SHP77 treated with DMSO at 0.1 percent for 48 hours (cell line): ENCODE data around the gene TSPAN3.

Source experiments
- DNase-seq: peaks from one replicate; lab custom pipeline; 2025; lab: John Stamatoyannopoulos, UW

The TSPAN3 gene

DNA sequence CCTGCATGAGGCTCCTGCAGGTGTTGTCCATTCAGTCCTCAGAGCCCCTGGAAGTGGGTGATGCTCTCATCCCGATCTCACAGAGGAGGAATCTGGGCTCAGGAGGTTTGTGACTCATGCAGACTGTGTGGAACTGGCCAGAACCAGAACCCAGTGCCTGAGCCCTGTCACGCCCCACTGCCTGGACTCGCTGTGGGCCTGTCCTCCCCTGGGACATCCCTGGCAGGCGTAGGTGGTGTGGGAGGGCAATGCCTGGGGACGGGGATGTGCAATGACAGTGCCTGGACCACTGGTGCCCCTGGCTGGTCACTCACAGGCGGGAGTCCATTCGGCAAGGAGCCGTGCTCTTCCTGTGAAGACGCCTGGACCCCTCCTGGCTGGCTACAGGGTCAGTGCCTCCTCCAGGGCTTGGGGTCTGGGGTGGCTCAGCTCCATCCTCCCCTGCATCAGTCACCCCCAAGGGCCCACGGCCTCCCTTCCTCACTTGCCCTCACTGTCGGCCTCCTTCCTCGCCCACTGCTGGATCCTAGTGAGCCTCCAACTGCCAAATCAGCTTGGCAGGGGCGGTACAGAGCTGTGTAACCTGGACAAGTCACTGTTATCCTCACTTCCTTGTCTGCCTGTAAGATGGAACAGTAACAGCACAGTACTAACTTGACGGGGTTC lies 61.1 kb downstream of the TSPAN3 start:
- no peak for DNase-seq

DNA sequence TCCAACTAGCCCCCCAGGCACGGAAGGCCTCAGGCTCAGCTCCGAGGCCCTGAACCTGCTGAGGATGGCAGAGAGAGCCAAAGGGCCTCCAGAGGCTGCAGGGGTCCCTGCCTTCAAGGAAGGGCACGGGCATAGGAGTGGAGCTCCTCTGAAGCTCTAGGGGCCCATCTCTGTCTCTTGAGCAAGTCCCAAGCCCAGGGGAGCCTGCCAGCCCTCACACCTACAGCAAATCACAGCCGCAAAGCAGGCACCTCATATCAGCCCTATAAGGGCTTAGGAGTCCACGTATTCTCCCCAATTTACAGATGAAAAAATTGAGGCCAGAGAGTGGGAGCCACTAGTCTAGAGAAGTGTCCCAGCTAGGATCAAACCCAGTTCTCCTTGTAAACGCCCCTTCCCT lies 61.7 kb downstream of the TSPAN3 start:
- no peak for DNase-seq

DNA sequence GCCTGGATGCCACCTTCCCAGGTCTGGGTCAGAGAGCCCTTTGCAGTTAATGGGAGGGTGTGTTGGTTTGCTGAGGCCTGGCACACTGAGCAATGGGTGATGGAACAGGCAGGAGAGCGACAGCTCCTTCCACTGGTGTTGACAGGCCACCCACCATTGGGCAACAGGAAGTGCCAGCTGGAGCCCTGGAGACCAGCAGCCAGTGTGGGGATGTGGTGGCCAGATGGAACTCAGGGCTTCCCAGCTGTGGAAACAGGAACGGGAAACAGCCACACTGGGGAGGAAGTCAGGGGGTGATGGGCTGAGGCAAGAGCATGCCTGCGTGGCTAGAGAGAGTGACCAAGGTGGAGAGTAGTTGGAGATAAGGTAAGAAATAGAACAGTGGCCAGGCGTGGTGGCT lies 66.7 kb downstream of the TSPAN3 start:
- no peak for DNase-seq

DNA sequence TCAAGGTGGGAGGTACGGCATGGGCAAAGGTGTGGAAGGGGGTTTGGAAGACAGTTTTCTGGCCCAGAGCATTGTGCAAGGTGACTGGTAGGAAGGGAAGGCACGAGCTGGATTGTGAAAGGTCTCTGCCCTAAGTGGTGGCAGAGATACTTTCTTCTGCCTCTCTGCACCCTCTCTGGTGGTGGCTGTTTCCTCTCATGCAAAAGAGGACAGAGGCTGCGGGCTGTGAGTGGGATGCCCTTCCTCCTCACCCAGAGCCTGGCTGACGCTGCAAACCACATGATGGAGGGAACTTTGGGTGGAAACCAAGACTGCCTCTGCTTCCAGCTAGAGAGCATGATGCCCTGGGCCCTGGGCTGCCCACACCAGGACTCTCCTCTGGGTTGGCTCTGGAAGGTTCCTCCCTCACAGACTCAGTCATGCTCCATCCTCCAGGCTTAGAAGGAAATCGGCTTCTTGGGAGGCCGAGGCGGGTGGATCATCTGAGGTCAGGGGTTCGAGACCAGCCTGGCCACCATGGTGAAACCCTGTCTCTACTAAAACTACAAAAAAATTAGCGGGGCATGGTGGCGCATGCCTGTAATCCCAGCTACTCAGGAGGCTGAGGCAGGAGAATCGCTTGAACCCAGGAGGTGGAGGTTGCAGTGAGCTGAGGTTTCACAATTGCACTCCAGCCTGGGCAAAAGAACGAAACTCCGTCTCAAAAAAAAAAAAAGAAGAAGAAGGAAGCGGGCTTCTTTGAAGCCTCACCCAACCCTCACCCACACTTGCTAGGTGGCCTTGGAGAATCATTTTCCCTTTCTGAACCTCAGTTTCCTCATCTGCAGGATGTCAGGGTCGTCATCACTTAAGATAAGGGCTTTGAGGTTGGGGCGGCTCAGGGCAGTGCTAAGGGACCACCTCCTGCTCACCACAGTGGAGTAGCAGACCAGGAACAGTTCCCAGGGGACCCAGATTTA lies 67.7 kb downstream of the TSPAN3 start:
- DNase-seq, result no peak

DNA sequence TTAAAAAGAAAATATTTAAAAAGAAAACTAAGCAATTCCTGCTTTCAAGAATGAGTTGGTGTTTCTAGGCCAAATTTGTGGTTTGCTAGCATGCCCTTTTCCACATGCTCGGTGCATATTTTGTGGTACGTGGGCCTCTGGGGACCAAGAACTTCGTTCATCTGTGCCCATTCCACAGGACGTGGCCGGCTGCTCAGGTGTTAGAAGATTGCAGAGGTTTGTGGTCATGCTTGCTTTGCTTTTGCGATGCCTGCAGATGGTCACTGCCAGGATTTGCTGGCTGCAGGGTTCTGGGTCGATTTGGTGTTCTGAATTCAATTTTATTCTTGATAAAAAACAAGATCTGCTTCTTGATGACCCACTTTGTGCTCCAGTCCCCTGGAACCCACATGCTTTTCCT lies 68.5 kb downstream of the TSPAN3 start:
- DNase-seq, result no peak

DNA sequence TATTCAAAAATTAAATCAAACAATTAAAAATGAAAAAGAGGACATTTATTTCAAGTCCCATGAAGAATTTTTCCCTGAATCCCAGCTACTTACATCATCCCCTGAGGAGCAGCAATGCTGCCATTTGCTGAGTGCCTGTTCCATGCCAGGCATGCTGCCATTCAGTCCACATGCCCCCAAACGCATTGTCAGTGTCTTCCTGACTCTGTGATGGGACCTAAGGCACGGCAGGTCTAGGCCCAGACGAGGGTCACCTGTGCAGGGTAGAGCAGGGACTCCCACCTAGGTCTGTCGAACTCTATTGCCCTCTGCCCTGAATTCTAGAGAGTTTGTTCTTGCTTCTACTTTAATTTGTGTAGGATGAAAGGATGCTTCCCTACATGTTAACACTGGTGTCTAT lies 68.9 kb downstream of the TSPAN3 start:
- no peak for DNase-seq

DNA sequence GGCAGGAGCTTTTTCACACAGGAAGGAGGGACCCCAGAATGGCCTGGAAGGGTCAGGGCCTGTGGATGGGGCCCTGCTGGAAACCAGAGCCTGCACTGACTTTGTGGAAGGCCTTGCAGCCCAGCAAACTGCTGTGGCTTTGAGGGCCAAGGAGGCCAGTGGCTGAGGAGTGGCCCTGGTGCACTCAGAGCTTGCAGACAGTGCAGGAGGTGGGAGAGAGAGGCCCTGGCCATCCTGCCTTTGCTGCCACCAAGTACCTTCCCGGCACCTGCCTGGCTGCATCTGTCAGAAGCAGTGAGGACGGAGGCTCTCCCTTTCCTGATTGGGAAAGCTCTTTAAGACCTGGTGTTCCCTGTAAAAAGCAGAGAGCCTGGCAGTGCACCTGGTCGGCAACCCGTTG lies 69.6 kb downstream of the TSPAN3 start:
- DNase-seq, result no peak

DNA sequence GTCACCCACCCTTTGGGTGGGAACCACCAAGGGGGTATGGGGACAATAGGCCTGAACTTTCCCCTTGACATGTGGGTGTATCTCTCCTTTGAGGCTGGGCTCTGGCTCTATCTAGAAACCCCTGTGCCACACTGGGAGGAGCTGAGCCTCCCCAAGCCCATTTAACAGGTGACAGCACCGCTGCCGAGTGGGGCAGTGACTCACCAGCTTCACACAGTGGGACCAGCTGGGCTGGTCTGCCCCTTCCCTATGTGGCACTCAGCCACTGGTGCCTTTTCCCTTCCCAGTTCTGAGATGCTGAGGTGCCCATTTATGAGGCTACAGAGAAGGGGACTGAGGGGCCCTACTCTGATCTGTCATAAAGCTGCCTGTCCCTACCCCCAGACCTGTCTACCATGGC lies 70.9 kb downstream of the TSPAN3 start:
- DNase-seq, result no peak

DNA sequence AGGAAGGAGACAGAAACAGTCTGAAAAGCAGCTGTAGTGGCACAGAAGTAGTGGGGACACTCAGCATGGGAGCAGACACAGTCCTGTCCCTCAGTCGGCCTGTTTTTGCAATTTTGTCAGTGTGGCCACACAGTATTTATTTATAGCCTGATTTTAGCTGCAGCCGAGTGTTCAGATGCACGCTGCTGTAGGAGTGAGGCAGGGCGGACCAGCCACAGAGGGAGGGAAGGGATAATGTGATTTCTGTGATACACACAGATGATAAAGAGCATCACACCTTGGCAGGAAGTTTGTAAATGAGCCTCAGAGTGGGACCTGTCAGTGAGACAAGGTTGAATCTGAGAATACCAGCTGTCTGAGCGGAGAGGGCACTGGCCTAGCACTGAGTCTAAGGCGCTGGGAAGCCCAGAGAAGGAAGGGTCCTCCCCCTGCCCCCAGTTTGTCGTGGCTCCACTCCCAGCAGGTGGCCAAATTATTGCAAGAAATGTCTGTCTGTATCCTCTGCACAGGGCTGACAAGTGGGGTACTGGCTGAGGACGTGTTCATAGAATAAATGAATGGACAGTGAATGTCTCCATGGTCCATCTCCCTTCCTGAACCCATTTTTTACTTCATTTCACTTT lies 72.1 kb downstream of the TSPAN3 start:
- DNase-seq, result no peak

DNA sequence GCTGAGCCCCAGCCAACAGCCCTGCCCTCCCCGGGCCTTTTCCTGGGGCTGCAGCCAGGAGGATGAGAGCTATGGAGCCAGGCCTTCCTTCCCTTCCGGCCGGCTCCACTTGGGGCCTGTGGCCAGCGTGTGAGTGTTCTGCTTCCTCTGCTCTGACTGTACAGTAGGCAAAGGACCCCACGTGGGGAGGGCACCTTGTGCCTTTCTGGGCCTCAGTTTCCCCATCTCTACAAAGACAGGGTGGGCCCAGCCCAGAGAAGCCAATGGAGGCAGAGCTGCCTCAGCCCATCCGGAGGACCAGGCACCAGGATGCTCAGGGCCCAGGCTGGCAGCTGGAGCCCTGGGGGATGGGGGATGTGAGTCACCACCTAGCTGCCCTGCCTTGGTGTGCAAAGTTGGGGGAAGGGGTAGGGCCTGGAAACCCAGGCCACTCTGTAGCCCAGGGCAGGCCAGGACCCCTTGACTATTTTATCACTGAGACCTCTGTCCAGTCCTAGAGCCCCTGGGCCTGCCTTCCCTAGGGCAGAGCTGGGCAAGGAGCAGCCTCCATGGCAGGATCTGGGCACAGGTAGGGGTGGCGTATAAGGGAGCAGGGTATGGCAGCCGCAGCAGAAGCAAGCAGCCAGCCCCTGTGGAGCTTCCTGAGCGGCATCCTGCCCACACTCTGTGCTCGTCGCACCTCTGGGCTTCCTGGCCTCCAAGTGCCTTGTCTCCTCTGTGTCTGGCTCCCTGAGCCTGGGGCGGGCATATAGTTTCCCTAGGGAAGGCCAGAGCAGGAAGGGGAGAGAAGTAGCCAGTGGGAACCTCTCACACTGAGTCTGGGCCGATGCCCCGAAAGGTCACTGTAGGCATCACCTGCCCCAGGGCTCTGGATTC lies 74.1 kb downstream of the TSPAN3 start:
- DNase-seq, result no peak

DNA sequence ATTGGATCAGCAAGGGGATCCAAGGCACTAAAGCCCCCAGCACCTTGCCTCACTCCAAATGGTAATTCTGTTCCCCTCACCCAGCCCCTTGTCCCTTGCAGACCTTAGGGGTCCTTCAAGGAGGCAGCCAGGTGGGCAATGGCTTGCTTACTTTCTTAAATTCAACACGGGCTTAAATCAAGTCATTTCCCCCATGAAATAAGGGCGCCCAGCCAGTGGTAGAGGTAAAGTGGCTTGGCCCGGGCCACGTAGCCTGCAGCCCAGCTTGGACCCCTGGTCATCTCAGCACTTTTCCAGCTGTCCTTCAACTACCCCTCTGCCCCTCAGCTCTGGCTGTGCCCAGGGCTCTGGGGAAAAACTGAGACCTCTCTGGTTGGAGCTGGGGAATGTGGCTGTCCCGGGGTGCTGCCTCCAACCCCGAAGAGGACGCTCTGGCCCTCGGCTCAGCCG lies 74.8 kb downstream of the TSPAN3 start:
- no peak for DNase-seq

DNA sequence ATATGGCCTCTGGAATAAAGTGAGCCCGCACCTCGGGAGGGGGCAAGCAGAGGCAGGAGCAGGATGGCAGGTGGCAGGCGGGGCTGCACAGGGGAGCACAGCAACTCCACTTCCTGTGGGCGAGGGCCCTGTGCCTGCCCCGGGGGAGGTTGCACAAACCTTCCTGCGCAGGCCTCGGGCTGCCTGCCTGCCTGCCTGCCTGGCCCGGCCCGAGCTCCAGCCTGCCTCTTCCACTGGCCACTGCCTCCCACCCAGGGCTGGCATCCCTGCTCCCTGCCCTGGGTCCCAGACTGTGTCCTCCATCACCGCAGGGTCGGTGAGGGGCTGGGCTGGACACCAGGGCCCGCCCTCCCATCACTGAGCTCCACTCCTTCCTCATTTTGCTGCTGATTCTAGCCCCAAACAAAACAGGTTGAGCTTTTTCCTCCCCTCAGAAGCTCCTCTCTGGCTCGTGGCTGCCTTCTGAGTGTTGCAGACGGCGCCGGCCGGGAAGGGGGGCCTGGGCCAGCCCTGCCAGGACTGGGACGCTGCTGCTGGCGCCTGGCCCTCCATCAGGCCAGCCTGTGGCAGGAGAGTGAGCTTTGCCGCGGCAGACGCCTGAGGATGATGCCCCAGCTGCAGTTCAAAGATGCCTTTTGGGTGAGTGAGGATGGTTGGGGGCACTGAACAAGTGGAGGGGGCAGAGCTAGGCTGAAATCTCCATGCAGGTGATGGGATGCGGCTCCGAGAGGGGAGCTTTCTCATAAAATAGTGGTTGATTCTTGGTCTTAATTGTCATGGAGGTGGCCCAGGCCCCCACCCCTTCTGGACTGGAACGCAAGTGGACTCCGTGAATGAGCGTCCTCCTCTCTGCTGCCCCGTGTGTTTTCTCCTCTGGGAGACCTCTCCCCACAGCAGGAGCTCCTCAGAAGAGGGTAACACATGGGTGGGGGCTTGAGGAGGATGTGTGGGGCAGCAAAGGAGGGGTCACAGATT lies 75.7 kb downstream of the TSPAN3 start, which contains the start of gene PSTPIP1:
TSS of gene PSTPIP1 (plus strand) at position 156 of the 975 bp plus-strand sequence. CDS start at position 604, 448 bp downstream.
- no peak for DNase-seq

DNA sequence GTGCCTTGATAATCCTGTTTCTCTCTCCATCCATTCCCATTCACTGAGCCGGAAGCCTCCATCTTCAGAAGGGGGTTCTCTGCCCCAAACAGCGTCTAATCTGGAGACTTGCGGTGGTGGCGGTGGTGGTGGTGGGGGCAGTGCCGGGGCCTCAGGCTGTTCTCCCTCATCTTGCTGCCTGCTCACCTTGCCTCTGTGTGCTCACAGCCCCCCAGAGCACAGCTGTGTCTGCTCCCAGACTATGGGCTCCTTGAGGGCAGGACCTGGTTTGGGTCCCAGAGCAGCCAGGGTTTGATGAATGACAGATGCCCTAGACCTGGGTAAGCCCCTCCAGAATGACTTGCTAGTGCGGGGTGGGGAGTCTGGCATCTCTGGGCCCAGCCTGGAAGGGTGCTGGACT lies 76.4 kb downstream of the TSPAN3 start:
- DNase-seq, result no peak

DNA sequence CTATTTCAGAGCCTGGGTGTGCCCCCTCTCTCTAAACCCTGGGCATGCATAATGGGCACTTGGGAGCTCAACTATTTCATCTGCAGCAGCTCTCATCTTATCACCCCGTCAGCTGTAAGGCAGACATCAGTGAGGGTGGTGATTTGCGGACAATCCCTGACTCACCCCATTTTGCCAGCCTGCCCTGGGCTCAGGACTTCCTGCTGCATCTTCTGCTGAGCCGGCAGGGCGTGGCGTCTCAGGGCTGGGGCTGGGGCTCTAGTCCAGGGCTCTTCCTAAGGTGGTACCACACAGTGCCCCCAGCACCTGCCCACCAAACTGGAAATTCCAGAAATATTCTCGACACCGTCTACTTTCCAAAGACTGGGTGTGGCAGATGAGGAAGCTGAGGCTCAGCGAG lies 76.9 kb downstream of the TSPAN3 start:
- DNase-seq, result no peak

DNA sequence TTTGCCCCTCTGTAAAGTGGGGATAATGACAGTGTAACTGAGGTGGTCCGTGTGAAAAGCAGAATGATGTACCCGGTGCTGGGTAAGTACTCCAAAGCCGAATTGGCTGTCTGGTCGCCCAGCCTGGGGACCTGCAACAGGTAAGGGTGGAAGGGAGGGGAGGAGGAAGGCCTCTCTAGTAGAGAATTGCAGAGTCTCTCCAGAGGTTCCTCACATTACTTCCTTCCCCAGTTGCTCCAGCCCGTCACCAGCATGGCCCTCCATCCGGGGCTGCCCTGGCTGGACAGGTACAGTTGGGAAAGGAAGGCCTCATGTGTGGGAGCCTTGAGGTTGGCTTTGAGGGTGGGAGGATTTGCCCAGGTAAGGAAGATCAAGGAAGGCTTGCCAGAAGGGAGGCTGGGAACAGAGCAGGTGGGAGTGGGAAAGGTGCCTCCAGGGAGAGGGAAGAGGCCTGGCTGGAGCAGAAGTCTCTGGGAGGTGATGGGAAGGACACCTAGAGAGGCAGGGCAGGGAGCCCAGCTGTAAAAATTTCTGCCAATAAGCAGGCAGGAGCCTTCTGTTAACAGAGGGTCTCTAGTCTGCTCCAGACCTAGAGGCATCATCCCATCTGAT lies 77.7 kb downstream of the TSPAN3 start:
- no peak for DNase-seq

DNA sequence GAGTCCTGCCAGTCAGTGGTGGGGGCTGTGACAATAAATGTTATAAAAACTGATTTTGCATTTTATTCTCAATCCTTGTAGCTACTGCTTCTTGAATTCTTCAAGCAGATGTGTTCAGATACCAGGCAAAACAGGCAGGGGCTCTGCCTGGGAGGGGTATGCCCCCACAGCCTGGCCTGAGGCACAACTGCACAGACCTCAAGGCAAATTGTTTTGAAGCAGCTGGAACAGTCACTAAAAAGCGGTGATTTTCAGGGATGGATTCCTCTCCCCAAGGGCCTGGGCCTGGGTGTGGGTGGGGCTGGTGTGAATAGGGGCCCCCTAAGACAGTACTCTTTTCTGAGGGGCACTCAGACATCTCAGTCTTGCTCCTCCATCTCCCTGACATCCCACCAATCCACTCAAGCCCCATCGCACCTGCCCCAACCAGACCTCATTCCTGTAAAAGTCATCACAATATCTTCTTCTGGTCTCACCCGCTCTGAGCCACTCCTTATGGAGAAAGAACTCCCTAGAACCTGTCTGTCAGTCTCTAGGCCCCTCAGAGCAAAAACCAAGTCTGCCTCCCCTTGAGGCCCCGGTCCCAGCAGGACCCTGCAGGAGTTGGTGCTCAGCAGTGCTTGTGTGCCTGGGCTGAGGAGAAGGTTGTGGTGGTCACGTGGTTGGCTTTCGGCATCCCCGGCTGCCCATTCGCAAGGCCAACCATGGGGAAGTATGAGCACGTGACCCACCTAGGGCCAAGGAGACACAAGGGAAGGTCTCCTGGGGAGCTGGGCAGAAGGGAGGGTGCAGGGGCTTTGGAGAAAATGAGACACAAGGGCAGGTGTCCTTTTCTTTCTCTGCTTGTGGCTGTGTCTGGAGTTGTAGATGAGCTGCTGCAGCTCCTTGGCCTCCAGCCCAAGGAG lies 78.9 kb downstream of the TSPAN3 start:
- no peak for DNase-seq
